AG04449 (cell line): Measurements from ENCODE around the gene ZNF213.
A peak's percentile ranks its signal among the peaks of the same experiment; 100 is the strongest.

Experiments used
- CTCF ChIA-PET: fragments of 350-600 bp; formaldehyde crosslinking; extraction: SDS; loops from one replicate; lab custom pipeline; 2021; ENCODE audit warnings: antibody characterized with exemption; lab: Yijun Ruan, JAX
- POLR2A ChIA-PET: fragments of 400-600, 350-600 bp; formaldehyde crosslinking; extraction: SDS; loops from one replicate; lab custom pipeline; 2020; ENCODE audit warnings: antibody characterized with exemption, inconsistent platforms; lab: Yijun Ruan, JAX
- DNase-seq: peaks from one replicate; pipeline ENCODE4 v3.0.0-alpha.2; 2010; ENCODE audit warnings: low read depth, low spot score
- H3K4me3 ChIP-seq: 2 replicates; pipeline ENCODE4 v1.5.1; 2011; ENCODE audit warnings: low read depth, mild to moderate bottlenecking, control low read depth, low read length
- CTCF ChIP-seq: IDR thresholded peaks from one replicate; pipeline ENCODE4 v1.5.1; 2011; ENCODE audit warnings: mild to moderate bottlenecking, moderate library complexity, low read length, control low read depth, inconsistent platforms; ENCODE audit not compliant: insufficient read depth; ENCODE audit errors: missing control alignments

ZNF213 gene

GRCh38 chr16:3190949-3191353 is 56.1 kb downstream of the ZNF213 start:
- no peak for TF ChIP-seq CTCF
- peak overlapping the region; percentile 36 for H3K4me3 ChIP-seq
- POLR2A ChIA-PET = no interaction called here

More at GRCh38 chr16:3190949-3191353, 56.1 kb downstream of the ZNF213 start:
- CTCF ChIA-PET = interaction anchor here (1.1 kb wide), 1 partner anchor 9 kb away, joined by 3 read pairs; no protein-coding TSS in a partner anchor
- DNase-seq = no peak
